Measurements from ENCODE around the gene UBE2M. TPM values are rescaled to one million over a fixed set of nuclear protein-coding genes. Genes with fewer than 3 reads are reported as not detected.
A peak's percentile ranks its signal among the peaks of the same experiment; 100 is the strongest.
"Not testable (repeated sequence)": the region's sequence is repeated elsewhere in the genome, so short reads cannot be mapped to it uniquely, and the experiment has no call there.

The UBE2M gene
- polyA plus RNA-seq, 1 experiment, result 82.5 TPM

DNA sequence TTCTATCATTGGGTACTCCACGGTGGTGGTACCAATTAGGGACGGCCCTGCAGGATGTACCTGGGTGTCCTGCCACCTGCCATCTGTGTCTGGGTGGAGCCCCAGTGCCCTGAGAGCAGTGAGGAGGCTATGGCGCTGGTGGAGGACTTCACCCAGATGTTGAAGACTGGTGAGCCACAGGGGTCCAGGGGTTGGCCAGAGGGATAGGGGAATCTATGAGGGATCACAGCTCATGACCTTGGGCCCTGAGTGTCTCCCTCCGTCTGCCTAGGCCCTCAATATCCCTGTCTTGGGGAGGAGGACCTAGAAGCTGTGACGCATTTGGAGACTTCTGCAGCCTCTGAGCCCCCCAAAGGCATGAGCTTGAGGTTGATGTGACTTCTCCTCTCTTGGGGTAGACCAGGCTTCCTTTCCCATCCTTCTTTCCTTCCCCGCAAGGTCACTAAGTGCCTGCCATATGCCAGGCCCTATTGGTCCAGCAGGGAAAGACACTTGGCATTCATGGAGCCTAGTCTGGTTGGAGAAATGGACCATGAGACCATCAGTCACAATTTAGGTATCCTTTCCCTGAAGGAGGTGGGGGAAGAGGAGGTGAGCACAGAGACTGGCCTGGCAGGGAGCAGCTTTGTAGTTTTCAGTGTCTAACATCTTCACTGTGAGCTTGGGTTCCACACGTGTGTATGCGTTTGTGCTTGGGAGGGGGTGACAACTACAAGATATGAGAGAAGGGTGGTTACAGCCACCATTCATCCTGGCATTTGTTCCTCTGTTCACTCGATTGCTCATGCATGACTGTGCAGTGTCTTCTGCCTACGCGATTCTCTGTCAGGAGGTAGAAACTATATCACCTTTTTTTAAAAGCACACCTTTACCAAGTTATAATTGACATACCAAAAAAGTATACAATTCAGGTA, 19.9 kb upstream of the UBE2M start:
- ChIA-PET CTCF (interaction anchor here (0.6 kb wide), 1 partner anchor 11 kb away, joined by 5 read pairs; no protein-coding TSS in a partner anchor), POLR2A (no interaction called here)
- Histone ChIP-seq H3K27ac (ENCODE audit: low read depth, low read length) (no peak overlapping the region), H3K27me3 (ENCODE audit: control insufficient read depth, insufficient read depth, low read length) (no peaks in the 10 kb centered on the region), H3K4me3 (ENCODE audit: low read depth, low read length) (no peak overlapping the region), H3K9me3 (ENCODE audit: control insufficient read depth, insufficient read depth, low read length) (no peaks in the 10 kb centered on the region; the same call in 1 of the 2 replicates)
- DNase-seq (ENCODE audit: low read depth, low spot score), result no peak
- TF ChIP-seq, protein P1, sequence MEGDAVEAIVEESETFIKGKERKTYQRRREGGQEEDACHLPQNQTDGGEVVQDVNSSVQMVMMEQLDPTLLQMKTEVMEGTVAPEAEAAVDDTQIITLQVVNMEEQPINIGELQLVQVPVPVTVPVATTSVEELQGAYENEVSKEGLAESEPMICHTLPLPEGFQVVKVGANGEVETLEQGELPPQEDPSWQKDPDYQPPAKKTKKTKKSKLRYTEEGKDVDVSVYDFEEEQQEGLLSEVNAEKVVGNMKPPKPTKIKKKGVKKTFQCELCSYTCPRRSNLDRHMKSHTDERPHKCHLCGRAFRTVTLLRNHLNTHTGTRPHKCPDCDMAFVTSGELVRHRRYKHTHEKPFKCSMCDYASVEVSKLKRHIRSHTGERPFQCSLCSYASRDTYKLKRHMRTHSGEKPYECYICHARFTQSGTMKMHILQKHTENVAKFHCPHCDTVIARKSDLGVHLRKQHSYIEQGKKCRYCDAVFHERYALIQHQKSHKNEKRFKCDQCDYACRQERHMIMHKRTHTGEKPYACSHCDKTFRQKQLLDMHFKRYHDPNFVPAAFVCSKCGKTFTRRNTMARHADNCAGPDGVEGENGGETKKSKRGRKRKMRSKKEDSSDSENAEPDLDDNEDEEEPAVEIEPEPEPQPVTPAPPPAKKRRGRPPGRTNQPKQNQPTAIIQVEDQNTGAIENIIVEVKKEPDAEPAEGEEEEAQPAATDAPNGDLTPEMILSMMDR (IDR thresholded peaks at IDR 0.05; ENCODE audit: low read depth, low read length), result no peak

DNA sequence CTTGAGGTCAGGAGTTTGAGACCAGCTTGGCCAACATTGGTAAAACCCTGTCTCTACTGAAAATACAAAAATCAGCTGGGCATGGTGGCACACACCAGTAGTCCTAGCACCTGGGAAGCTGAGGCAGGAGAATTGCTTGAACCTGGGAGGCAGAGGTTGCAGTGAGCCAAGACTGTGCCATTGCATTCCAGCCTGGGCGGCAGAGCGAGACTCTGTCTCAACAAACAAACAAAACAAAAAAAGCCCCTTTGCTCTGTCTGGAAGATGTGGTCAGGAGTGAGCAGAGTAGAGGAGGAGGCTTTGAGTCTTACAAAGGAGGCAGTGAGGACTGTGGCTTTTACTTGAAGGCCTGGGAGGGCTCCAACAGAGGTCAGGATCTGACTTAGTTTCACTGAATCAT, 19.2 kb upstream of the UBE2M start:
- POLR2A ChIA-PET; H3K27me3 ChIP-seq (ENCODE audit: control insufficient read depth, insufficient read depth, low read length); DNase-seq (ENCODE audit: low read depth, low spot score); H3K9me3 ChIP-seq (ENCODE audit: control insufficient read depth, insufficient read depth, low read length); H3K27ac ChIP-seq (ENCODE audit: low read depth, low read length); H3K4me3 ChIP-seq (ENCODE audit: low read depth, low read length): not testable (repeated sequence)
- CTCF ChIA-PET, result interaction anchor here (0.6 kb wide), 1 partner anchor 11 kb away, joined by 5 read pairs; no protein-coding TSS in a partner anchor

DNA sequence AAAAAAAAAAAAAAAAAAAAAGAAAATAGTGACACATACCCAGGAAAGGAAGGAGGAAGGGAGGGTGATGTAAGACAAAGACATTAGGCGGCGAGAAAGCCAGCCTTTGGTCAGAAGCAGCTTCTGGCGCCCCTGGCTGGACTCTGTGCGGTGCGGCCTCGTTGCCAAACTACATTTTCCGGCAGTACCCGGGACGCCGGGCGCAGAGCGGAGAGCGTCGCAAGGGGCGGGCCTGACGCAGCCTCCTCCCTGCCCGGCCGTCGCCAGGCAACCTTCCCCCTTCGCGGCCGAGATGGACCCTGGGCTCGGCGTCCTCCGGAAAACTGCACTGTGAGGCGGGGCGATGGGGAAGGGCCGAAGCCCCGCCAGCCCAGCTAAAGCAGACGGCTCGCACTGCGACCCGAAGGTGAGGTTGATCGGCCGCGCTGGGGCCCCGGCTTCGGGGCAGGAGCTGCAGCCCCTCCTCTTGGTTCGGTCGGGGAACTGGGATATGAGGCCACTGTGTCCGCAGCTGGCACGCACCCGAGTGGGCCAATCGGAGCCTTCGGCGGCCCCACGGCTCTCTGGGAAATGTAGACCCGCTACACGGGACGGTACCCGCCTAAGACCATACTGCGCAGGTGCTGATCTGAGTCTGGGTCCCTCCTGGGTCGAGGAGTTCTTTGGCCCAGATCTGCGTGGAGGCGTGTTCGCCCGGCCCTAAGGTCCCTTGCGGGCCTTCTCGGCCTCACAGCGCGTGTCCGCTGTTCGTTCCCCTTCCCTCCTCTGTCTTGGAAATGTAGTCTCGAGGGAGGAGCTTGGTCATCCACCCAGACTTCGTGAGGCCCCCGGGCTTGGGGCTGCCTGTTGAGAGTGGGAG, 17.0 kb upstream of the UBE2M start:
- no peaks in the 10 kb centered on the region; the same call in 1 of the 2 replicates for H3K9me3 ChIP-seq (ENCODE audit: control insufficient read depth, insufficient read depth, low read length)
- H3K4me3 ChIP-seq (ENCODE audit: low read depth, low read length), result peak overlapping the region; percentile 81
- DNase-seq (ENCODE audit: low read depth, low spot score), result peak; percentile 75
- ChIA-PET POLR2A (interaction anchor here (0.6 to 1.9 kb wide), 7 partner anchors 10 to 187 kb away, joined by 3 to 11 read pairs (median 3); partner anchors contain the start of genes CHMP2A, TRIM28 and ZBTB45), CTCF (no interaction called here)
- TF ChIP-seq, protein P1 (IDR thresholded peaks at IDR 0.05; ENCODE audit: low read depth, low read length), result peak; percentile 4; the same call in 1 of the 2 replicates
- H3K27ac ChIP-seq (ENCODE audit: low read depth, low read length), result peak overlapping the region; percentile 94
- no peaks in the 10 kb centered on the region for H3K27me3 ChIP-seq (ENCODE audit: control insufficient read depth, insufficient read depth, low read length)

DNA sequence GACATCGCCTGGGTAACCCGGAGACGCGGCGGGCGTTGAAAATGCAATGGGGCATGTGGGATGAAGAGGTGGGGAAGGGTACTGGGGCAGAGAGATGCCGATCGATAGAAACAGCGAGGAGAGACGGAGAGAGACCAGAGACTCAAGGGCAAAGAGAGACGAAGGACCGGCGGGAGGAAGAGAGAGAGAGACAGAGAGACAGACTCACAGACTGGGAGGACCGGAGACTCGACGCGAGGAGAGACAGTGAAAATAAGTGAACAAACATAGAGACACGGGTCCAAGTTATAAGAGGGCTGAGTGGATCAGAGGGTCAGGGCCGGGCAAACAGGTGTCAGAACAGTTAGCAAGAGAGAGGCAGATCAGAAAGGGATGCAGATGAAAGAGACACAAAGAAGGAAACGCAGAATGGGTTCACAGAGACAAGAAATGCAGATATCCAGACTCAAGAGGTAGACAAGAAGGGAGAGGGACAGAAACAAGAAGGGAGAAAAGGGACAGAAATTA, 15.3 kb upstream of the UBE2M start:
- no peaks in the 10 kb centered on the region; the same call in 1 of the 2 replicates for H3K9me3 ChIP-seq (ENCODE audit: control insufficient read depth, insufficient read depth, low read length)
- CTCF ChIA-PET, result no interaction called here
- peak overlapping the region; percentile 94 for H3K27ac ChIP-seq (ENCODE audit: low read depth, low read length)
- TF ChIP-seq, protein P1 (IDR thresholded peaks at IDR 0.05; ENCODE audit: low read depth, low read length), result no peak
- no peaks in the 10 kb centered on the region for H3K27me3 ChIP-seq (ENCODE audit: control insufficient read depth, insufficient read depth, low read length)
- H3K4me3 ChIP-seq (ENCODE audit: low read depth, low read length), result peak overlapping the region; percentile 96
- DNase-seq (ENCODE audit: low read depth, low spot score), result no peak
- POLR2A ChIA-PET, result no interaction called here
